Activated CD8-positive, alpha-beta memory T cell treated with anti-CD3 and anti-CD28 coated beads, Interleukin-2, amount 10 ng/mL, durations not matched to agents 7 days and 5 days (primary cell): ENCODE data around the gene AQR. TPM values are rescaled to one million over a fixed set of nuclear protein-coding genes. Genes with fewer than 3 reads are reported as not detected.
"Not testable (repeated sequence)": the region's sequence is repeated elsewhere in the genome, so short reads cannot be mapped to it uniquely, and the experiment has no call there.

Experiments
- ATAC-seq: fragments of 150-1000 bp; cut with Tn5 transposase; one replicate; pipeline ENCODE4 v1.10.0; 2021; ENCODE audit warnings: moderate library complexity
- CTCF ChIA-PET: fragments of 350-600 bp; sonication (Branson Sonifier 250); formaldehyde crosslinking; loops from one replicate; lab custom pipeline; 2021; ENCODE audit warnings: antibody characterized with exemption; lab: Charles Lee
- DNase-seq: peaks from one replicate; pipeline ENCODE4 v3.0.0-alpha.2; 2020
- H3K27ac Mint-ChIP-seq: one replicate; pipeline ENCODE4 v1.8.0; 2021; ENCODE audit warnings: mild to moderate bottlenecking, mixed read lengths
- H3K27me3 Mint-ChIP-seq: one replicate; pipeline ENCODE4 v1.8.0; 2021; ENCODE audit warnings: mixed read lengths
- H3K36me3 Mint-ChIP-seq: one replicate; pipeline ENCODE4 v1.8.0; 2021; ENCODE audit warnings: mild to moderate bottlenecking, mixed read lengths
- H3K4me1 Mint-ChIP-seq: one replicate; pipeline ENCODE4 v1.8.0; 2021; ENCODE audit warnings: mixed read lengths
- H3K4me3 Mint-ChIP-seq: one replicate; pipeline ENCODE4 v1.8.0; 2021; ENCODE audit warnings: mild to moderate bottlenecking, moderate library complexity, mixed read lengths
- H3K9me3 Mint-ChIP-seq: one replicate; pipeline ENCODE4 v1.8.0; 2022; ENCODE audit warnings: low read depth, mixed read lengths
- total RNA-seq, 2 experiments: library from RNA; stranded (reverse); gene quantifications; one replicate each; pipeline ENCODE4 v1.2.3, GENCODE V29; 2021

AQR gene
- total RNA-seq, 2 experiments from 2014 or later = 33.8 to 38.2 TPM

- H3K36me3 Mint-ChIP-seq = peaks cover 26% of the 10 kb centered on the region
- H3K27ac Mint-ChIP-seq, CTCF ChIA-PET, DNase-seq, ATAC-seq, H3K27me3 Mint-ChIP-seq, H3K4me3 Mint-ChIP-seq, H3K9me3 Mint-ChIP-seq, H3K4me1 Mint-ChIP-seq: not testable (repeated sequence)
Measured at GRCh38 chr15:34943264-34943663, 26.3 kb downstream of the AQR start.

GRCh38 chr15:34942363-34942762, 27.2 kb downstream of the AQR start:
- no peak overlapping the region for H3K4me3 Mint-ChIP-seq
- ATAC-seq (no peak), DNase-seq (no peak)
- no peak overlapping the region for H3K27ac Mint-ChIP-seq
- H3K36me3 Mint-ChIP-seq = peaks cover 29% of the 10 kb centered on the region
- H3K4me1 Mint-ChIP-seq = no peaks in the 10 kb centered on the region
- CTCF ChIA-PET = interaction anchor here (1.3 kb wide), 1 partner anchor 27 kb away, joined by 4 read pairs; the partner anchor contains the start of gene AQR
- no peaks in the 10 kb centered on the region for H3K27me3 Mint-ChIP-seq
- H3K9me3 Mint-ChIP-seq = no peaks in the 10 kb centered on the region

- Mint-ChIP-seq H3K9me3 (no peaks in the 10 kb centered on the region), H3K36me3 (peaks cover 29% of the 10 kb centered on the region), H3K4me1 (no peaks in the 10 kb centered on the region), H3K27me3 (no peaks in the 10 kb centered on the region), H3K27ac (no peak overlapping the region), H3K4me3 (no peak overlapping the region)
- CTCF ChIA-PET = interaction anchor here (1.3 kb wide), 1 partner anchor 28 kb away, joined by 4 read pairs; the partner anchor contains the start of gene AQR
- no peak for ATAC-seq
- DNase-seq = no peak
Measured at GRCh38 chr15:34941831-34942230, 27.7 kb downstream of the AQR start.

- Mint-ChIP-seq H3K9me3 (no peaks in the 10 kb centered on the region), H3K36me3 (peaks cover 30% of the 10 kb centered on the region), H3K4me3 (no peak overlapping the region), H3K27me3 (no peaks in the 10 kb centered on the region), H3K27ac (no peak overlapping the region), H3K4me1 (no peaks in the 10 kb centered on the region)
- CTCF ChIA-PET = interaction anchor here (1.3 kb wide), 1 partner anchor 28 kb away, joined by 4 read pairs; the partner anchor contains the start of gene AQR
- no peak for ATAC-seq
- DNase-seq = no peak
Measured at GRCh38 chr15:34941185-34941698, 28.3 kb downstream of the AQR start.

- Mint-ChIP-seq H3K4me1 (peaks cover 10% of the 10 kb centered on the region), H3K27me3 (no peaks in the 10 kb centered on the region), H3K27ac (no peak overlapping the region), H3K36me3 (peaks cover 49% of the 10 kb centered on the region), H3K9me3 (no peaks in the 10 kb centered on the region), H3K4me3 (no peak overlapping the region)
- ATAC-seq (no peak), DNase-seq (no peak)
- CTCF ChIA-PET = interaction anchor here (0.8 kb wide), 1 partner anchor 23 kb away, joined by 3 read pairs; no protein-coding TSS in a partner anchor
Measured at GRCh38 chr15:34933432-34933975, 36.0 kb downstream of the AQR start.

GRCh38 chr15:34928349-34928748, 41.2 kb downstream of the AQR start:
- ATAC-seq, H3K9me3 Mint-ChIP-seq, DNase-seq, H3K27me3 Mint-ChIP-seq, H3K4me3 Mint-ChIP-seq, H3K4me1 Mint-ChIP-seq, H3K27ac Mint-ChIP-seq, CTCF ChIA-PET: not testable (repeated sequence)
- H3K36me3 Mint-ChIP-seq = peaks cover 61% of the 10 kb centered on the region

GRCh38 chr15:34927726-34928125, 41.8 kb downstream of the AQR start:
- H3K27ac Mint-ChIP-seq = no peak overlapping the region
- no peaks in the 10 kb centered on the region for H3K9me3 Mint-ChIP-seq
- peaks cover 56% of the 10 kb centered on the region for H3K36me3 Mint-ChIP-seq
- no peak for ATAC-seq
- CTCF ChIA-PET = interaction anchor here (0.7 kb wide), 1 partner anchor 12 kb away, joined by 4 read pairs; no protein-coding TSS in a partner anchor
- DNase-seq = no peak
- H3K27me3 Mint-ChIP-seq = no peaks in the 10 kb centered on the region
- peaks cover 4% of the 10 kb centered on the region for H3K4me1 Mint-ChIP-seq
- H3K4me3 Mint-ChIP-seq = no peak overlapping the region

- Mint-ChIP-seq H3K9me3 (no peaks in the 10 kb centered on the region), H3K4me3 (no peak overlapping the region), H3K27ac (no peak overlapping the region), H3K4me1 (no peaks in the 10 kb centered on the region), H3K27me3 (no peaks in the 10 kb centered on the region), H3K36me3 (peaks cover 47% of the 10 kb centered on the region)
- ATAC-seq = no peak
- CTCF ChIA-PET = no interaction called here
- no peak for DNase-seq
Measured at GRCh38 chr15:34914317-34914716, 55.2 kb downstream of the AQR start.

- Mint-ChIP-seq H3K4me1 (no peaks in the 10 kb centered on the region), H3K27me3 (no peaks in the 10 kb centered on the region), H3K9me3 (no peaks in the 10 kb centered on the region), H3K4me3 (no peak overlapping the region), H3K36me3 (peaks cover 40% of the 10 kb centered on the region), H3K27ac (no peak overlapping the region)
- ATAC-seq (no peak), DNase-seq (no peak)
- CTCF ChIA-PET = no interaction called here
Measured at GRCh38 chr15:34905047-34905446, 64.5 kb downstream of the AQR start.

- ATAC-seq = no peak
Measured at GRCh38 chr15:34904527-34904926, 65.0 kb downstream of the AQR start.

GRCh38 chr15:34900748-34901147, 68.8 kb downstream of the AQR start:
- no peak overlapping the region for H3K4me3 Mint-ChIP-seq
- ATAC-seq = no peak
- no peak overlapping the region for H3K27ac Mint-ChIP-seq
- peaks cover 52% of the 10 kb centered on the region for H3K36me3 Mint-ChIP-seq
- H3K4me1 Mint-ChIP-seq = no peaks in the 10 kb centered on the region
- no peak for DNase-seq
- no peaks in the 10 kb centered on the region for H3K9me3 Mint-ChIP-seq
- no peaks in the 10 kb centered on the region for H3K27me3 Mint-ChIP-seq
- CTCF ChIA-PET = interaction anchor here (1.3 kb wide), 1 partner anchor 18 kb away, joined by 3 read pairs; no protein-coding TSS in a partner anchor

More at GRCh38 chr15:34904527-34904926, 65.0 kb downstream of the AQR start:
- CTCF ChIA-PET = no interaction called here
- no peak for DNase-seq
- Mint-ChIP-seq H3K9me3 (no peaks in the 10 kb centered on the region), H3K4me1 (no peaks in the 10 kb centered on the region), H3K27me3 (no peaks in the 10 kb centered on the region), H3K36me3 (peaks cover 41% of the 10 kb centered on the region), H3K27ac (no peak overlapping the region), H3K4me3 (no peak overlapping the region)

GRCh38 chr15:34896183-34896582, 73.4 kb downstream of the AQR start:
- CTCF ChIA-PET = no interaction called here
- no peaks in the 10 kb centered on the region for H3K4me1 Mint-ChIP-seq
- DNase-seq (no peak), ATAC-seq (no peak)
- no peak overlapping the region for H3K4me3 Mint-ChIP-seq
- H3K27me3 Mint-ChIP-seq = no peaks in the 10 kb centered on the region
- peaks cover 21% of the 10 kb centered on the region for H3K9me3 Mint-ChIP-seq
- H3K36me3 Mint-ChIP-seq = peaks cover 74% of the 10 kb centered on the region
- no peak overlapping the region for H3K27ac Mint-ChIP-seq

GRCh38 chr15:34893967-34894366, 75.6 kb downstream of the AQR start:
- ATAC-seq = no peak
- CTCF ChIA-PET = no interaction called here

GRCh38 chr15:34892963-34893591, 76.5 kb downstream of the AQR start:
- ATAC-seq = no peak
- no peak overlapping the region for H3K4me3 Mint-ChIP-seq

More at GRCh38 chr15:34893967-34894366, 75.6 kb downstream of the AQR start:
- Mint-ChIP-seq H3K27ac (no peak overlapping the region), H3K27me3 (no peaks in the 10 kb centered on the region), H3K9me3 (peaks cover 21% of the 10 kb centered on the region), H3K4me1 (no peaks in the 10 kb centered on the region), H3K36me3 (peaks cover 71% of the 10 kb centered on the region), H3K4me3 (no peak overlapping the region)
- DNase-seq = no peak

More at GRCh38 chr15:34892963-34893591, 76.5 kb downstream of the AQR start:
- CTCF ChIA-PET = no interaction called here
- Mint-ChIP-seq H3K27ac (no peak overlapping the region), H3K27me3 (no peaks in the 10 kb centered on the region), H3K4me1 (no peaks in the 10 kb centered on the region), H3K9me3 (peaks cover 21% of the 10 kb centered on the region), H3K36me3 (peaks cover 68% of the 10 kb centered on the region)
- no peak for DNase-seq
